GM08714 (cell line): ENCODE data around the gene PDLIM5.

Source experiments
- H3K4me3 ChIP-seq: fragments of 200-500 bp; sonication (Bioruptor generic); 2 replicates; pipeline ENCODE4 v1.5.1; 2014; ENCODE audit warnings: mild to moderate bottlenecking, low read length, inconsistent platforms
- ZNF274 ChIP-seq: IDR thresholded peaks from 2 replicates; pipeline ENCODE4 v1.6.1; 2012; ENCODE audit warnings: mild to moderate bottlenecking, low read depth, low read length

PDLIM5 gene

GRCh38 chr4:94413085-94413840 lies 38.5 kb upstream of the PDLIM5 start:
- no peak overlapping the region for H3K4me3 ChIP-seq
- TF ChIP-seq ZNF274, result no peak

GRCh38 chr4:94414907-94415306 lies 36.8 kb upstream of the PDLIM5 start:
- no peak for TF ChIP-seq ZNF274
- H3K4me3 ChIP-seq, result no peak overlapping the region

- no peak overlapping the region for H3K4me3 ChIP-seq
- TF ChIP-seq ZNF274, result no peak
Observed at GRCh38 chr4:94415448-94415847, 36.3 kb upstream of the PDLIM5 start.

GRCh38 chr4:94416335-94416734 lies 35.4 kb upstream of the PDLIM5 start:
- no peak for TF ChIP-seq ZNF274

DNA sequence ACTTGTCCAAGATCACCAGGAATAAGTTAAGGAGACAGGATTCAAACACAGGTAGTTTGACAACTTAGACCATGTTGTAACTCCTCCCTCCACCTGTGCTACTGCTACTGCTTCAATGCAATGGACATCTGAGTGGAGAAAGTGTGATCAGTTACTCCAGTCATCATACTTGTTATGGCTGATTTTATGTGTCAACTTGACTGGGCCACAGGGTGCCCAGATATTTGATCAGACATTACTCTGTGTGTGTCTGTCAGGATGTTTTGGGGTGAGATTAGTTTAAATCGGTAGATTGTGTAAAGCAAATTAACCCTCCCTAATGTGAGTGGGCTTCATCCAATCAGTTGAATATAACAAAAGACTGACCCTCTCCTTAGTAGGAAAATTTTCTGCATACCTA lies 34.8 kb upstream of the PDLIM5 start:
- H3K4me3 ChIP-seq, result no peak overlapping the region

More at GRCh38 chr4:94416335-94416734, 35.4 kb upstream of the PDLIM5 start:
- H3K4me3 ChIP-seq, result no peak overlapping the region

GRCh38 chr4:94419549-94419948 lies 32.2 kb upstream of the PDLIM5 start:
- H3K4me3 ChIP-seq, result no peak overlapping the region
- TF ChIP-seq ZNF274, result no peak

More for the DNA sequence above, 34.8 kb upstream of the PDLIM5 start:
- TF ChIP-seq ZNF274, result no peak

DNA sequence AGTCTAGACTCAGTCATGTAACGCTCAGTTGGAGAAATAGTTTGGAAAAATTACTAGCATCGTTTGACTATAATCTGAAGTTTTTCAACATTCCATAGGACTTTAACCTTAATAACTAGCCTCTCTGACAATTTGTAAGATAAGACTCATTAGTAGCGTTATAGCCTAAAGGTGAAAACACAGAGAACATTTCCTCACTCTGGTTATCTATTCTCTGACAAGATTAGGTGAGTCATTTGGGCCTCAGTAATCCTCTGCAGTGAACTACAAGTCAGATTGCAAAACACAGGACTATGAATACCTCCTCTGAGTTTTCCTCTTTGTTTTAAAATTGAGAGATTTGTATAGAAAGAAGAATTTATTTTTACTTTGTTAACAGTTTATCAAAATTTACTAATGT lies 31.8 kb upstream of the PDLIM5 start:
- H3K4me3 ChIP-seq, result no peak overlapping the region
- no peak for TF ChIP-seq ZNF274

- TF ChIP-seq ZNF274, result no peak
- no peak overlapping the region for H3K4me3 ChIP-seq
Observed at GRCh38 chr4:94420356-94420755, 31.4 kb upstream of the PDLIM5 start.

GRCh38 chr4:94426783-94427182 lies 25.0 kb upstream of the PDLIM5 start:
- no peak for TF ChIP-seq ZNF274
- H3K4me3 ChIP-seq, result no peak overlapping the region

GRCh38 chr4:94428884-94429283 lies 22.9 kb upstream of the PDLIM5 start:
- H3K4me3 ChIP-seq, result no peak overlapping the region
- TF ChIP-seq ZNF274, result no peak

- no peak overlapping the region for H3K4me3 ChIP-seq
- no peak for TF ChIP-seq ZNF274
Observed at GRCh38 chr4:94430406-94430805, 21.3 kb upstream of the PDLIM5 start.

DNA sequence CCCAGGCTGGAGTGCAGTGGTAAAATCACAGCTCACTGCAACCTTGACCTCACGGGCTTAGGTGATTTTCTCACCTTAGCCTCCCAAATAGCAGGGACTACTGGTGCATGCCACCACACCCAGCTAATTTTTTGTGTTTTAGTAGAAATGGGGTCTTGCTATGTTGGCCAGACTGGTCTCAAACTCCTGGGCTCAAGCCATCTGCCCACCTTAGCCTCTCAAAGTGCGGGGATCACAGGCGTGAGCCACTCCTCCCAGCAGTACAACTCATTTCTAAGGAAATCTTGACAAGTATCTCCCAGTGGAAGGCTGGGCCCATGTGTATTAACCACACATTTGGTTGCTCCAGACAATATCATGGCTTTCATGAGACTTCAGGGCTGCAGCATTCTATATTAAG lies 20.4 kb upstream of the PDLIM5 start:
- no peak overlapping the region for H3K4me3 ChIP-seq
- no peak for TF ChIP-seq ZNF274

- H3K4me3 ChIP-seq, result no peak overlapping the region
- no peak for TF ChIP-seq ZNF274
Observed at GRCh38 chr4:94434505-94434904, 17.2 kb upstream of the PDLIM5 start.

- no peak overlapping the region for H3K4me3 ChIP-seq
- TF ChIP-seq ZNF274, result no peak
Observed at GRCh38 chr4:94435874-94436273, 15.9 kb upstream of the PDLIM5 start.

GRCh38 chr4:94436512-94436911 lies 15.2 kb upstream of the PDLIM5 start:
- no peak overlapping the region for H3K4me3 ChIP-seq
- no peak for TF ChIP-seq ZNF274

GRCh38 chr4:94439606-94440005 lies 12.1 kb upstream of the PDLIM5 start:
- no peak for TF ChIP-seq ZNF274
- H3K4me3 ChIP-seq, result no peak overlapping the region
